SK-N-SH (cell line): ENCODE results near the gene MYOM1. TPM values are rescaled to one million over a fixed set of nuclear protein-coding genes. Genes with fewer than 3 reads are reported as not detected.

Experiments
- CTCF ChIA-PET: fragments of 300-600, 350-600 bp; formaldehyde crosslinking; extraction: SDS; loops from one replicate; lab custom pipeline; 2021; lab: Yijun Ruan, JAX
- POLR2A ChIA-PET: fragments of 350-600 bp; sonication (Branson Sonifier 250); formaldehyde crosslinking; extraction: SDS; loops from one replicate; lab custom pipeline; 2020; ENCODE audit warnings: antibody characterized with exemption, inconsistent platforms; lab: Yijun Ruan, JAX
- DNase-seq: peaks from one replicate; pipeline ENCODE4 v3.0.0; 2012
- H2AFZ ChIP-seq: fragments of 200-600 bp; sonication (generic); 2 replicates; pipeline ENCODE4 v1.8.1; 2016; ENCODE audit warnings: antibody characterized with exemption, mild to moderate bottlenecking, low read depth
- H3F3A ChIP-seq: fragments of 200-600 bp; sonication (generic); replicated peaks from 2 replicates; pipeline ENCODE3; 2016; ENCODE audit warnings: antibody characterized with exemption, mild to moderate bottlenecking; ENCODE audit not compliant: insufficient read depth
- H3K27ac ChIP-seq, 2 experiments: fragments of 200-500 bp in 1 of 2; fragments of 200-600 bp in 1 of 2; sonication (Bioruptor generic) in 1 of 2; sonication (generic), shearing (Covaris generic) in 1 of 2; 2 replicates each; pipeline versions ENCODE4 v1.5.1 to v1.6.1; 2014 to 2016; ENCODE audit warnings: low read depth in 2 of 2, inconsistent platforms in 1 of 2, low read length in 1 of 2, mild to moderate bottlenecking in 1 of 2, mixed read lengths in 1 of 2
- H3K27me3 ChIP-seq: fragments of 200-600 bp; sonication (generic), shearing (Covaris generic); 2 replicates; pipeline ENCODE4 v1.6.1; 2016; ENCODE audit warnings: mixed run types; ENCODE audit not compliant: insufficient read depth
- H3K36me3 ChIP-seq, 2 experiments: fragments of 200-500 bp in 1 of 2; fragments of 200-600 bp in 1 of 2; sonication (Bioruptor generic) in 1 of 2; sonication (generic) in 1 of 2; replicated peaks in 1 of 2; 2 replicates each; pipeline versions ENCODE3 to v1.5.1; 2014 to 2016; ENCODE audit warnings: low read length in 1 of 2, mild to moderate bottlenecking in 1 of 2; ENCODE audit not compliant: insufficient read depth in 2 of 2, control insufficient read depth in 1 of 2
- H3K4me1 ChIP-seq, 2 experiments: fragments of 200-500 bp in 1 of 2; fragments of 200-600 bp in 1 of 2; sonication (Bioruptor generic) in 1 of 2; sonication (generic), shearing (Covaris generic) in 1 of 2; 2 replicates each; pipeline versions ENCODE4 v1.5.1 to v1.6.1; 2014 to 2016; ENCODE audit warnings: low read depth in 1 of 2, low read length in 1 of 2, mixed run types in 1 of 2; ENCODE audit not compliant: insufficient read depth in 2 of 2, control insufficient read depth in 1 of 2
- H3K4me2 ChIP-seq: fragments of 200-600 bp; sonication (generic), shearing (Covaris generic); 2 replicates; pipeline ENCODE4 v1.6.1; 2017; ENCODE audit warnings: mixed run types
- H3K4me3 ChIP-seq, 2 experiments: fragments of 200-500 bp in 1 of 2; fragments of 200-600 bp in 1 of 2; sonication (Bioruptor generic) in 1 of 2; sonication (generic), shearing (Covaris generic) in 1 of 2; 2 replicates each; pipeline versions ENCODE4 v1.5.1 to v1.8.1; 2014 to 2016; ENCODE audit warnings: low read depth in 2 of 2, inconsistent platforms in 1 of 2, low read length in 1 of 2, mild to moderate bottlenecking in 1 of 2, mixed read lengths in 1 of 2, moderate library complexity in 1 of 2
- H3K79me2 ChIP-seq: fragments of 200-600 bp; sonication (generic); 2 replicates; pipeline ENCODE4 v1.8.1; 2017; ENCODE audit warnings: mild to moderate bottlenecking; ENCODE audit not compliant: insufficient read depth
- H3K9ac ChIP-seq: fragments of 200-600 bp; sonication (generic); 2 replicates; pipeline ENCODE4 v1.6.1; 2017; ENCODE audit warnings: mixed run types
- H3K9me2 ChIP-seq: fragments of 200-600 bp; sonication (generic); 2 replicates; pipeline ENCODE4 v1.6.1; 2017; ENCODE audit warnings: mixed run types
- H3K9me3 ChIP-seq: fragments of 200-600 bp; sonication (generic); 2 replicates; pipeline ENCODE4 v1.6.1; 2017; ENCODE audit warnings: mixed run types, mild to moderate bottlenecking, moderate library complexity
- H4K20me1 ChIP-seq: fragments of 200-600 bp; sonication (generic); 2 replicates; pipeline ENCODE4 v1.6.1; 2017; ENCODE audit warnings: mild to moderate bottlenecking, mixed run types; ENCODE audit not compliant: insufficient read depth
- CHD2 ChIP-seq: fragments of 150-350 bp; IDR thresholded peaks from 2 replicates; pipeline ENCODE4 v1.6.1; 2018; ENCODE audit warnings: low read length; ENCODE audit not compliant: partially characterized antibody
- ELF1 ChIP-seq: IDR thresholded peaks from 2 replicates; pipeline ENCODE4 v1.4.0; 2012
- EP300 ChIP-seq, 2 experiments: IDR thresholded peaks; 2 replicates each; pipeline versions ENCODE4 v1.4.0 to v1.6.1; 2012; ENCODE audit warnings: borderline replicate concordance in 1 of 2, low read depth in 1 of 2, low read length in 1 of 2
- EZH2phosphoT487 ChIP-seq: fragments of 200-600 bp; sonication (generic); IDR thresholded peaks from 2 replicates; pipeline ENCODE4 v1.6.1; 2017; ENCODE audit warnings: low read depth, mixed run types, mild to moderate bottlenecking, antibody characterized with exemption, moderate library complexity, borderline replicate concordance
- FOSL2 ChIP-seq: IDR thresholded peaks from 2 replicates; pipeline ENCODE4 v1.4.0; 2012; ENCODE audit warnings: low read depth, mild to moderate bottlenecking, moderate library complexity, borderline replicate concordance
- GABPA ChIP-seq: IDR thresholded peaks from 2 replicates; pipeline ENCODE4 v1.4.0; 2012; ENCODE audit warnings: low read depth, mild to moderate bottlenecking
- IRF3 ChIP-seq: fragments of 150-350 bp; IDR thresholded peaks from 2 replicates; pipeline ENCODE4 v1.6.1; 2016; ENCODE audit warnings: mild to moderate bottlenecking, low read depth, low read length
- JUND ChIP-seq: IDR thresholded peaks from 2 replicates; pipeline ENCODE4 v1.4.0; 2012
- MXI1 ChIP-seq: IDR thresholded peaks from 2 replicates; pipeline ENCODE4 v1.6.1; 2012; ENCODE audit warnings: mild to moderate bottlenecking, low read depth, low read length, improper control_type of control experiment
- NRF1 ChIP-seq: IDR thresholded peaks from 2 replicates; pipeline ENCODE4 v1.6.1; 2012; ENCODE audit warnings: low read depth, mild to moderate bottlenecking, low read length
- POLR2AphosphoS5 ChIP-seq: IDR thresholded peaks from 2 replicates; pipeline ENCODE4 v1.6.1; 2012; ENCODE audit warnings: low read depth, low read length
- RXRA ChIP-seq: IDR thresholded peaks from 2 replicates; pipeline ENCODE4 v1.4.0; 2012; ENCODE audit warnings: low read depth, mild to moderate bottlenecking, borderline replicate concordance
- SIN3A ChIP-seq: IDR thresholded peaks from 2 replicates; pipeline ENCODE4 v1.6.1; 2012; ENCODE audit warnings: low read depth, mild to moderate bottlenecking, low read length, moderate library complexity, borderline replicate concordance
- TAF1 ChIP-seq: IDR thresholded peaks from 2 replicates; pipeline ENCODE4 v1.6.1; 2012; ENCODE audit warnings: low read depth, mild to moderate bottlenecking, low read length, moderate library complexity, borderline replicate concordance
- TCF12 ChIP-seq: IDR thresholded peaks from 2 replicates; pipeline ENCODE4 v1.4.0; 2012
- YY1 ChIP-seq: IDR thresholded peaks from 2 replicates; pipeline ENCODE4 v1.4.0; 2012; ENCODE audit warnings: low read depth, mild to moderate bottlenecking
- WGBS: methylation state at CpG from one replicate; pipeline ENCODE4 v1.1.6; 2017; ENCODE audit warnings: low lambda C conversion rate; 5-methylcytosine and 5-hydroxymethylcytosine counted together
- polyA plus RNA-seq, 3 experiments: library from polyadenylated mRNA; depleted of rRNA; stranded (reverse); fragments of >200 nt; gene quantifications; 2 replicates each; pipeline ENCODE4 v1.2.3, GENCODE V29; 2012
- TF ChIP-seq, protein P1 (sequence below): IDR thresholded peaks from 2 replicates; pipeline ENCODE4; 2012
- TF ChIP-seq, protein P2 (sequence below): IDR thresholded peaks from 2 replicates; pipeline ENCODE4 v1.4.0; 2012; ENCODE audit warnings: low read depth

MYOM1 gene
- polyA plus RNA-seq, 1 of the 3 experiments (the other 2 are of a cell fraction) = 0.07 TPM

DNA sequence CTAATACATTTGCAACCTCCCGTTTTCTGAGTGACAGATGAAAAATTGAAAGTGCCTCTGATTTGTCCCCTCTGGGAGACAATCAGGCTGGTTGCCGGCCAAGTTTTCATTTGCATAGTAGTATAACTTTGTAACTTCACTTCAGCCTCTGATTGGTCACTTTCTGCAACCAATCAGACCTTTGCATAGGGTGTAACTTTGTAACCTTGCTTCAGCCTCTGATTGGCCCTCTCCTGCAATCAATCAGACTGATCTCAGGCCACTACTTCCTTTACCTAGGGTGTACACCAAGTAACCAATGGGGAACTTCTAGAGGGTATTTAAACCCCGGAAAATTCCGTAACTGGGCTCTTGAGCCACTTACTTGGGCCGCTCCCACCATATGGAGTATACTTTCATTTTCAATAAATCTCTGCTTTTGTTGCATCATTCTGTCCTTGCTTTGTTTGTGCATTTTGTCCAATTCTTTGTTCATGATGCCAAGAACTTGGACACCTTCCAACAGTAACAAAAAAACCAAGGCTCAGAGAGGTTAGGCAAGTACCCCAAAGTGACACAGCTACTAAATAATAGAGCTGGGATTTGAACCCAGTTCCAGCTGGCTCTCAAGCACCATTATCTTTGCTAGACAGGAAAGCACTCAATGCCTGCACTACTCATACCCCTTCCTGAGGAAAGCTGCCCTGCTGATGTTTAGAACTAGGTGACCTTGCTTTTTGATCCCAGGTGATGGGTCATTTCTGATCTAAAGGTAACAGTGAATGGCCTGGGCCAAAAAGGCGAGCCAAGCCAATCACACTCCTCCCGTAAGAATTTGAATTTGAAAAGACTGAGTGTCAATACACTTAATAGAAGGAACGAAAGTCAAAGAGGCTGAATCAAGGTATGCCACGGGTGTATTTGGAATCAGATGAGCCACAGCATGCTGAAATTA is 10.9 kb upstream of the MYOM1 start:
- Histone ChIP-seq H3K4me3 (no peak overlapping the region), H3K79me2 (no peaks in the 10 kb centered on the region), H4K20me1 (no peaks in the 10 kb centered on the region), H3K27me3 (no peaks in the 10 kb centered on the region), H2AFZ (peak overlapping the region; percentile 43; the same call in 1 of the 2 replicates), H3K36me3 (no peaks in the 10 kb centered on the region), H3K4me1 (no peaks in the 10 kb centered on the region), H3K9me3 (no peaks in the 10 kb centered on the region), H3K4me2 (no peak overlapping the region), H3K27ac (no peak overlapping the region), H3K9ac (no peak overlapping the region), H3F3A (no peaks in the 10 kb centered on the region), H3K9me2 (no peaks in the 10 kb centered on the region)
- no peak for TF ChIP-seq YY1
- TF ChIP-seq, protein P1, sequence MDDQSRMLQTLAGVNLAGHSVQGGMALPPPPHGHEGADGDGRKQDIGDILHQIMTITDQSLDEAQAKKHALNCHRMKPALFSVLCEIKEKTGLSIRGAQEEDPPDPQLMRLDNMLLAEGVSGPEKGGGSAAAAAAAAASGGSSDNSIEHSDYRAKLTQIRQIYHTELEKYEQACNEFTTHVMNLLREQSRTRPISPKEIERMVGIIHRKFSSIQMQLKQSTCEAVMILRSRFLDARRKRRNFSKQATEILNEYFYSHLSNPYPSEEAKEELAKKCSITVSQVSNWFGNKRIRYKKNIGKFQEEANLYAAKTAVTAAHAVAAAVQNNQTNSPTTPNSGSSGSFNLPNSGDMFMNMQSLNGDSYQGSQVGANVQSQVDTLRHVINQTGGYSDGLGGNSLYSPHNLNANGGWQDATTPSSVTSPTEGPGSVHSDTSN = peak; percentile 65
- no peak for DNase-seq
- POLR2A ChIA-PET = no interaction called here
- WGBS = 88% methylated on average over 9 of the region's 9 CpGs
- CTCF ChIA-PET = interaction anchor here (1.7 kb wide), 1 partner anchor 15 kb away, joined by 7 read pairs; no protein-coding TSS in a partner anchor

- ChIA-PET POLR2A (no interaction called here), CTCF (interaction anchor here (1.2 kb wide), 1 partner anchor 32 kb away, joined by 3 read pairs; no protein-coding TSS in a partner anchor)
- no peak for DNase-seq
- Histone ChIP-seq H3K9ac (no peak overlapping the region), H3F3A (no peaks in the 10 kb centered on the region), H3K4me3 (no peak overlapping the region), H3K4me2 (no peak overlapping the region), H3K4me1 (no peaks in the 10 kb centered on the region), H3K27me3 (no peaks in the 10 kb centered on the region), H4K20me1 (no peaks in the 10 kb centered on the region), H2AFZ (no peak overlapping the region), H3K36me3 (no peaks in the 10 kb centered on the region), H3K9me3 (no peaks in the 10 kb centered on the region), H3K79me2 (no peaks in the 10 kb centered on the region), H3K9me2 (no peaks in the 10 kb centered on the region), H3K27ac (no peak overlapping the region)
- TF ChIP-seq FOSL2 (no peak), ELF1 (no peak), MXI1 (no peak), RXRA (no peak), JUND (no peak), YY1 (no peak), GABPA (no peak), POLR2AphosphoS5 (no peak), IRF3 (no peak), CHD2 (no peak), TCF12 (no peak), EP300 (IDR thresholded peaks at IDR 0.05; ENCODE audit: borderline replicate concordance in 1 of 2, low read depth in 1 of 2, low read length in 1 of 2) (no peak), EZH2phosphoT487 (no peak), SIN3A (no peak), NRF1 (no peak), TAF1 (no peak)
- TF ChIP-seq, protein P2, sequence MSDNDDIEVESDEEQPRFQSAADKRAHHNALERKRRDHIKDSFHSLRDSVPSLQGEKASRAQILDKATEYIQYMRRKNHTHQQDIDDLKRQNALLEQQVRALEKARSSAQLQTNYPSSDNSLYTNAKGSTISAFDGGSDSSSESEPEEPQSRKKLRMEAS = no peak
- 85% methylated on average over 6 of the region's 6 CpGs for WGBS
These were observed 6.3 kb upstream of the MYOM1 start for GRCh38 chr18:3226048-3226447.
